ENCODE results near the gene CEP95. TPM values are rescaled to one million over a fixed set of nuclear protein-coding genes. Genes with fewer than 3 reads are reported as not detected.
"Not testable (repeated sequence)": the region's sequence is repeated elsewhere in the genome, so short reads cannot be mapped to it uniquely, and the experiment has no call there.

The CEP95 gene, protein sequence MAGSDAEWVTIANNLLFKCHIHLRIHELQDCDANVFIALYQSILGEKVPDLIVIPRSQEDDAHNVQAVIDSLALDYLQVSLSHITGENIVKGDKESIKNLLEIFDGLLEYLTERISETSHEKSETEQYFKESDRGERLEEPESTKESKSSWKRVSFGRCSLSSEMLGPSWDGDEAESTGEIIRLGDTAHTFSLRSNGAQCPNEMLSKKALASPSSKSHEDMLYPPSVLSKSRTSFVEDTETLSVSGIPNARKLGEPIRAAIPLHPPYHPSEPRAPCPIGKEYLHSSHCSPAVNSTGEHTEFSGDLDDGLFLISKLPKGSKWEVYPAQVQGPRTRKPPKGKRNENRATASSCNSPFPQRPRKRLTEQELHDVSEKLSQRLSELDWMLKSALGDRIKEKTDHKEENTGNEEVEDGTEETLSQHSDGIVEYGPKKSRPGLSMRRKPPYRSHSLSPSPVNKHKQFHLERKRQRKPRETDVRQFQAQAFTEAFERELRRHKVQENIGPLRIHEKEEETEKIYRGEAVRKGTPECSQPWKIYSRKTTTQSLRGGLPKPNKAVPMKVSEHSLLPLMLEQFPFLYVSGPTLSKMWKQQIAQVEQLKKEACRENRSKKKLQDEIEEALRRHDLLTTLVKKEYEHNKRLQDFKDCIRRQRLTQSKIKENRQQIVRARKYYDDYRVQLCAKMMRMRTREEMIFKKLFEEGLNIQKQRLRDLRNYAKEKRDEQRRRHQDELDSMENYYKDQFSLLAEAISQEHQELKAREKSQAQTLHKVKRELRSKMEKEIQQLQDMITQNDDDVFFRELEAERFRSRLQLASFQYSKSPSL
- 26.7 TPM for polyA plus RNA-seq (2013, experiment 1 of 2; ENCODE audit: insufficient read length)
- 26.2 TPM for polyA plus RNA-seq (2013, experiment 2 of 2; ENCODE audit: insufficient read length)

GRCh38 chr17:64506576-64507412, at the start of gene CEP95:
TSS of gene CEP95 (plus strand) at chr17:64506977. CDS start at chr17:64507098, 121 bp downstream.
- peak; percentile 99 for DNase-seq

DNA sequence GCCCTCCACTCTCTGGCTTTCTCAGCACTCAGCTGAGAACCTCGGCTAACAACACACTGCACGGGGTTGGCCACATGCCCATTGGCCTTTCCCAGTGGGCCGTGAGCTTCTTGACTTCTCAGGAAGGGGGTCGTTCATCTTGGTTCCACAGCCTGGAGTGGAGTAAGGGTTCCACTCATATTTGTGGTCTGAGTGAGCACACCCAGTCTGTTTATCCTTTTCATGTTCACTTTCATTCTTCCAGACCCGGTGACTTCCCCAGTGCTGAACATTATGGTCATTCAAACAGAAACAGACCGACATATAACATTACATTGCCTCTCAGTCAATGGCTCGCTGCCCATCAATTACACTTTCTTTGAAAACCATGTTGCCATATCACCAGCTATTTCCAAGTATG, 49.6 kb upstream of the CEP95 start:
- DNase-seq: peak; percentile 29

DNA sequence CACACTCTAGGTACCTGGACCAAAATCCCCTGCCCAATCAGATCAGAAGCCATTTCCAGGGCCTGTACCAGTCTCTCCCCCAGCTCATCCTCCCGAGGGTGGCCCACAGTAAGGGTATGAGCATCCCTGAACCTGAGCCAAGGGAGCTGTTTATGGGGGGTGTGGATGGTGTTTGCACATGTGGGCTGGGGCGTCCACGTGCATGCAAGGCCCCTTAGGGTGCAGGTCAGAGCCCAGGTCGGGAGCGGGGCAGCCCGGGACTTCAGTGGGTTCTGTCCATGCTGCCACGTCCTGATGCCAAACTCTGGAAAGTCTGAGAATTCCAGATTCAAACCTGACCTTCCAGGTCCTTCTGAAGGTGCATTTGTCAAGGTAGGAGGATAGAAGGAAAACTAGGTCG, 48.0 kb upstream of the CEP95 start:
- DNase-seq: no peak

GRCh38 chr17:64459284-64459747, 47.5 kb upstream of the CEP95 start:
- DNase-seq: peak; percentile 50

DNA sequence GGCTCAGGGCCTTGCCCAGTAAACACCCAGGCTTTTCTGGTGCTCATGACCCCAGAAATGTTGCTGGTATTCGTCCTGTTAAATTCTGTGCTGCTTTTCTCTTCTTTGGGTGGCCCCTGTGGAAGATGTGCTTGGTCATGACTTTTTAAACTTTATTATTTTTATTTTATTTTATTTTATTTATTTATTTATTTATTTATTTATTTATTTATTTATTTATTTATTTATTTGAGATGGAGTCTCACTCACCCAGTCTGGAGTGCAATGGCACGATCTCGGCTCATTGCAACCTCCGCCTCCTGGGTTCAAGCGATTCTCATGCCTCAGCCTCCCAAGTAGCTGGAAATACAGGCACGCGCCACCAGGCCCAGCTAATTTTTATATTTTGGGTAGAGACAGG, 47.0 kb upstream of the CEP95 start:
- not testable (repeated sequence) for DNase-seq

DNA sequence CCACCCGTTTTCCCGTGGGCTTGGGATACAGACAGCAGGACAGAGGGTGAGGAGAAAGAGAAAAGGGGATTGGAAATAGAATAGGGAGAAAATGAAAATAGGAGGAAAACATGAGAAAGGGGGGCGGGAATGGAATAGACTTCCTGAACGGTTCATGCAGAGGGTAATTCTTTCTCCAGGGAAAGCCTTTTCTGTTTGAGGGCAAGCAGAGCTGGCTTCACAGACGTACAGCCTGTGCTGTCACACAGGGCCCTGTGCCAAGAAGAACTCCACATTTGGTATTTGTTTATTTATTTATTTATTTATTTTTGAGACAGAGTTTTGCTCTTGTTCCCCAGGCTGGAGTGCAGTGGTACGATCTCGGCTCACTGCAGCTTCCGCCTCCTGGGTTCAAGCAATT, 45.8 kb upstream of the CEP95 start:
- peak; percentile 9 for DNase-seq

- DNase-seq: no peak
Measured at GRCh38 chr17:64461788-64462187, 45.0 kb upstream of the CEP95 start.

DNA sequence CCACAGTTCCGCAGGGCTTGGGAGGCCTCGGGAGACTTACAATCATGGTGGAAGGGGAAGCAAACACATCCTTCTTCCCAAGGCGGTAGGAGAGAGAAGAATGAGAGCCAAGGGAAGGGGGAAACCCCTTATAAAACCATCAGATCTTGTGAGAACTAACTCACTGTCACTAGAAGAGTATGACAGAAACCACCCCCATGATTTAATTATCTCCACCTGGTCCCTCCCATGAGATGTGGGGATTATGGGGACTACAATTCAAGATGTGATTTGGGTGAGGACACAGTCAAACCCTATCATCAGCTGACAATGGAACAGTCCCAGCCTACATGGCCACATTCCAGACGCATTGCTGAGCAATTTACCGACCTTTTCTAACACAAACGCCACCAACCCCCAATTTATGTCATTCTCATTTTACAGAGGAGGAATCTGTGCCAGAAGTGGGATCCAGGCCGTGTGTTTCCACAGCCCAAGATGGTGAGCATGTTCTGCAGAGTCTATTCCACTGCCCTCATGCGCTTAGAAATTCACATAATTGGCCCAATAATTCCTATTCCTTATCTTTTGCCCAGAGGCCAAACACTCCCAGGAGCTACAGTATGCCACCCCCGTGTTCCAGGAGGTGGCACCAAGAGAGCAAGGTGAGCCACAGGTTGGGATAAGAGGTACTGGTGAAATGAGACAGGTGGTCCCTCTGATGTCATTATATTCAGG, 40.6 kb upstream of the CEP95 start:
- peak; percentile 11 for DNase-seq

DNA sequence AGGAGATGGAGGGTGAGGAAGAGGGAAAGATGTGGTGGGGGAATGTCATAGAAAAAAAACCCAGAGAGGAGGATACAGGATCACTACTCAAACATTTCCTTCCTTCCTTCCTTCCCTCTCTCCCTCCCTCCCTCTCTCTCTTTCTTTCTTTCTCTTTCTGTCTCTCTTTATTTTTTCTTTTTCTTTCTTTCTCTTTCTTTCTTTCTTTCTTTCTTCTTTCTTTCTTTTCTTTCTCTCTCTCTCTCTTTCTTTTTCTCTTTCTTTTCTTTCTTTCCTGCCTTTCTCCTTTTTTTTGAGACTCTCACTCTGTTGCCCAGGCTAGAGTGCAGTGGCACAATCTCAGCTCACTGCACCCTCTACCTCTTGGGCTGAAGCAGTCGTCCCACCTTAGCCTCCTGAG, 39.9 kb upstream of the CEP95 start:
- not testable (repeated sequence) for DNase-seq

DNA sequence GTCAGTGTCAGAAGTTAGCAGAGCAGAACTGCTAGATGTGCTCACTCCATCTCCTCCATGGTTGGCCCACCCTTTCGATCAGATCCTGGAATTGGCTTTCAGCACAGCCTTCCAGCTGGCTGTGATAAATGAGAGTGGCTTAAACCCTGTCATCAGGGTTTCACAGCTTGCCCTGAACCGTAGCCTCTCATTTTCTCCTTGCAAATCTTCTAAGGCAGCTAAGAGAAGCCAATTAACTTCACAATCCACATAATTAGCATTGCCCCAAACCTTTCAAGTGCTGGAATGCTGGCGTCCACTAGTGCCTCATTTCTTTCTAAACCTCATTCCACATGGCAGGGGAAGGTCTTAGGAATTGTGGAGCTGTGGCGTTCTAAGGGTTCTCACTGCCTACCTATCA, 36.2 kb upstream of the CEP95 start:
- no peak for DNase-seq

DNA sequence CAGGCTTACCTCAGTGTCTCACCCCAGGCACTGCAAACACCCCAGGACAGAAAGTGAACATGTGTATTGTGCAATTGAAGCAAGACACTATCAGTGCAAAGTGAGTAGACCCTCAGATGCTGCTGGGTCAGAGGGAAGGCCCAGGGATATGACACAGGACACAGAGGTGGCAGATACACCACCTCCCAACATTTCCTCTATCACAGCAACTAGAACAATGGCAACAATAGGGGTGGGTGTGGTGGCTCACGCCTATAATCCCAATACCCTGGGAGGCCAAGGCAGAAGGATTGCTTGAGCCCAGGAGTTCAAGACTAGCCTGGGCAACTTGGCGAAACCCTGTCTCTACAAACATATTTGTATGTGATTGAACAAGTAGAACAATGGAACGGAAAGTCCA, 35.3 kb upstream of the CEP95 start:
- no peak for DNase-seq

GRCh38 chr17:64472564-64472963, 34.2 kb upstream of the CEP95 start:
- no peak for DNase-seq

DNA sequence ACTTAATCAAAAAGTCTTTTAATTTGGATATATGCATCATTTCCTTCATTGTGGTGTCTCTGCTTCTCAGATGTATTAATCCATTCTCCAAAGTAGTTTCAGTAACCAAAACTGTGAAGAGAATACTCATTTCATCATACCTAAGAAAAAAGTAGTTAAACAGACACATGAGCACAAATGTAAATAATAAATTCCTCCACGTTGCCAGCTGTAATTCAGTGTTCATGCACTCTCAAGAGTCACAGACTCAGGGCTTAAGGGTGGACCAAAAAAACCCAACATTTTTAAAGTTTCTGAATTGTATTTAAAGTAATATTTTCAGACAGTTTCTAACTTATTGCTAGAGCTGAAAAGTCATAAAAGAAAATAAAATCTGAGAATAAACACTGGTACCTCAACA, 28.9 kb upstream of the CEP95 start:
- no peak for DNase-seq

GRCh38 chr17:64480951-64481350, 25.8 kb upstream of the CEP95 start:
- DNase-seq: no peak

DNA sequence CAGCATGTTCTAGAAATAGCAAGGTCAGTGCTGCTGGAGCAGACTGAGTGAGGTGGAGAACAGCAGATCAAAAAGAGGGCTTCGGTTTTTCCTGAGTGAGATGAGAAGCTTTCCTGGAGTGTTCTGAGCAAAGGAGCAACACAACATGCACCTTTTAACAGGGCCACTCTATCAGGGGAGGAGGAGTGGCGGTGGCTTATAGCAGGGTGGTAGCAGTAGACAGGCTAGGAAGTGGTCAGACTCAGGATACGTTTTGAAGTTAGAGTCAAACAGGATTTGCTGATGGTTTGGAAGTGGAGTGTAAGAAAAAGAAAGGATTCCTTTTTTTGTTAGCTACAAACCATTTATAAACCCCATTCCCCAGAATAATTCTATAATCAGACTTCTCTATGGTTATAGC, 22.4 kb upstream of the CEP95 start:
- DNase-seq: no peak

DNA sequence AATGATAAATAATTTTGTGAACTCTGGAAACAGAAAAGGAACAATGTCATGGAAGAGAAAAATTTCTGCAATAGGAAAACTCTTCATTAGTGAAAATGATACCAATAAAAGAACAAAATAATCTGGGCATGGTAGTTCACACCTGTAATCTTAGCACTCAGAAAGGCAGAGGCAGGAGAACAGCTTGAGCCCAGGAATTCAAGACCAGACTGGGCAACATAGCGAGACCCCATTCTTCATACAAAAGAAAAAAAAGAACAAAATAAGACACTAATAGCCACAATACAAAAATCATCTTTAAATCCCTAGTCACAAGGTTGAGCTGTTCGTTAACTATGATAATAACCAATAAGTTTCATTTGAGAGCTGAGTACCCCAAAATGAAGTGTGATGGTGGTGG, 18.5 kb upstream of the CEP95 start:
- no peak for DNase-seq

- no peak for DNase-seq
Measured at GRCh38 chr17:64491034-64491860, 15.5 kb upstream of the CEP95 start.

DNA sequence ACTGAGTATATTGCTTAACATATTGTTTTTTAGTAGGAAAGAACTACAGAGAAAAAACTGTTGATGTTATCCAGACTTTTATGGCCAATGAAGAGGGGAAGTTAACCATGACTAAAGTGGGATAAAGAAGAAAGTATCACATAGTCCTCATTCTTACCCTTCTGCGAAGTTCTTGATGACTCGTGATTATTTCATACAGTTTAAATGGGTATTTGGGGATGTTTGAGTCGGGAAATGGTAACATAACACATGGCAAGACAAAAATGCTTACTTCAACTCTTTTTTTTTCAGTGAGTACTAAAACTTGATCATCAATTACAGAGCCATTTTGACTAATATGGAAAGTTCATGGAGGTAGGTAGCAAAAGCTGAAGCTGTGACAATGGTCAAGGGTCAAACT, 14.8 kb upstream of the CEP95 start:
- peak; percentile 78 for DNase-seq

- no peak for DNase-seq
Measured at GRCh38 chr17:64492481-64493109, 14.2 kb upstream of the CEP95 start.

- DNase-seq: no peak
Measured at GRCh38 chr17:64494121-64494520, 12.7 kb upstream of the CEP95 start.

All from fibroblast of skin of abdomen (primary cell).